SIG-M5 treated with dmso at 0.1 percent for 504 hours (cell line): ENCODE measurements around the gene ALS2CL.
A peak's percentile ranks its signal among the peaks of the same experiment; 100 is the strongest.
"Not testable (repeated sequence)": the region's sequence is repeated elsewhere in the genome, so short reads cannot be mapped to it uniquely, and the experiment has no call there.

ENCODE experiments used
- DNase-seq: peaks from one replicate; lab custom pipeline; 2025; ENCODE audit not compliant: unreplicated experiment; lab: John Stamatoyannopoulos, UW

ALS2CL gene

DNA sequence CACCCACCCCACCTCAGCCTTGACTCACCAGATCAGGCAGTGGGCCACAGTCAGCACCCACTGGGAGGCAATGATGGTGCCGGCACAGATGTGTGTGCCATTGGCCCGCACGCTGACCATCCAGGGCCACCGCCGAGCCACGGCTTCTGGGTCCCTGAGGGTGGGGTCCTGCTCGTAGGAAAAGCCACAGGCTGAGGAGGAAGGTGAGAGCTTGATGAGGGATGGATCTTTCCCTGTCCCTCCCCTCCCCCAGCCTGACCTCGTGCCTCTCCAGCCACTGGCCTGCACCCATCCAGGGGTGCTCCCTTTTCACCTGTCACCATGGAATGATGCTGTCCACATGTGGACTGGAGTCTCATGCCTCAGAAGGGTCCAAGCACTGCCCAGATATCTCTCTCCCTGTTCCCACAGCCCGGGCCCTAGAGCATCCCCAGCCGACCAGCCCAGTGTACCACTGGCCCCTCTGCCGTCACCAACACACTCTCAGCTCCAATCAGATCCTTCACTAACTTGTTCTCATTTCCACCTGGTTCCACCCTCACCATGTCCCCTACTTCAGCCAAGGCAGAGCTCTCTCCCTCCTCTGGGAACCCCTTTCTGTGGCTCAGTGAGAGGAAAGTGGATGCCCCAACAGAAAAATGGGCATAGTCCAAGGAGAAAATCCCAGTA, 22.2 kb upstream of the ALS2CL start:
- no peak for DNase-seq

DNA sequence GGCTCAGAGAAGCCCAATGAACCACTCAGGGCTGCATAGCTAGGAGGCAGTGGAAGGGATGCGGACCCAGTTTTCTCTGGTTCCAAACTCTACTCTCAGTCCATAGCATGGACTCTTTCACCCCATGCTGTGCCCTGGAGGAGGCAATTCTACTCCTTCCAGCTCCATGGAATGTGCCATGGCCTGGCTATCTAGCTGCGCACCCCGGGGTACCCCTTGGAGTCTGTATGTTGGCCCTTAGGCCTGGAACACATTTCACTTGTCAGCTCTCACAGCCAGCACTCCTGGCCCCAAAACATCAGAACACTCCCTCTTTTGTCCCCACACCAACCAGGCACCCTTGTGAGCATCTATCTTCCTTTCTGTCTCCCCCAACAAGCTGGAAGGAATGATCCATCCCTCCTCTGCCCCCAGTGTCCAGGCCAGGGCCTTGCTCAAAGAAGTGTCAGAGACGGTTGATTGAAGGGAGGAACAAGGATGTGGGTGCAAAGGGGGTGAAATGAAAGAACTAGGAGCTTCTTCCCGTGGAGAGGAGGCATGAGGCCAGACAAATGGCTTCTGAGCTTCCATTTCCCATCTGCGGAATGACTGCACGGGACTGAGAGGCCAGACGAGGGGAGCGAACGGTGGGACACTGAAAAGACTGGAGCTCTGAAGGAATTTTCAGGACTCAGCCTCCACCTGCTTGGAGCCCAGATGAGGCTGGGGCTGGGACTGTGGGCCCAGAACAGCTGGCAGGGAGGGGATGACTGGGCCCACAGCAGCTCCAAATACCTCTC, 21.4 kb upstream of the ALS2CL start:
- DNase-seq = no peak

DNA sequence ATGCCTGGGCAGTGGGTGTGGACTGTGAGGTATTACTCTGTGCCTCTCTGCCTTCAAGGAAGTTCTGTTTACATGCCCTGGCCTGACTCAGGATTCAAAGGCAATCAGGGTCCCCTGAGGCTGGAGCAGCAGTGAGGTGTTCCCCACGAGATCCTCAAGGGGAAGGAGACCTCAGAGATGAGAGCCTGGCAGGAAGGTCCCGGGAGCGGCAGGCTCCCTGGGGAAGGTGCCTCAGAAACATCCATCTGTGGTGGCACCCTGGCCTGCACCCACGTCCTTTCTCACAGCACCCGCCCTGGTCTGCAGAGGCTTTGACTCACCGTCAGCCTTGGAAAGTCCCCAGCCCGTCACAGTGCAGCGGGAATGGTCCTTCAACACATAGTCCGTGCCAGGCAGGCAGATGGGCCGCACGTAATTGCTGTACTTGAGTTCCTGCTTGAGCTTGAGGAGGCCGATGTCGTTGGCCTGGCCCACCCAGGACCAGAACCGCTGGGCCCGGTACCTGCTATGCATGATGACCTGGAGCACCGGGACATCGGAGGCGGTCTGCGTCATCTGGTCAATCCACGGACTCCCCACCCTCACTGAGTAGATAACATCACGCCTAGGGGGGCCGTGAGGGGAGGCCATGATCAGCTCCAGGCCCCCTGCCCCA, 20.5 kb upstream of the ALS2CL start:
- DNase-seq = no peak

DNA sequence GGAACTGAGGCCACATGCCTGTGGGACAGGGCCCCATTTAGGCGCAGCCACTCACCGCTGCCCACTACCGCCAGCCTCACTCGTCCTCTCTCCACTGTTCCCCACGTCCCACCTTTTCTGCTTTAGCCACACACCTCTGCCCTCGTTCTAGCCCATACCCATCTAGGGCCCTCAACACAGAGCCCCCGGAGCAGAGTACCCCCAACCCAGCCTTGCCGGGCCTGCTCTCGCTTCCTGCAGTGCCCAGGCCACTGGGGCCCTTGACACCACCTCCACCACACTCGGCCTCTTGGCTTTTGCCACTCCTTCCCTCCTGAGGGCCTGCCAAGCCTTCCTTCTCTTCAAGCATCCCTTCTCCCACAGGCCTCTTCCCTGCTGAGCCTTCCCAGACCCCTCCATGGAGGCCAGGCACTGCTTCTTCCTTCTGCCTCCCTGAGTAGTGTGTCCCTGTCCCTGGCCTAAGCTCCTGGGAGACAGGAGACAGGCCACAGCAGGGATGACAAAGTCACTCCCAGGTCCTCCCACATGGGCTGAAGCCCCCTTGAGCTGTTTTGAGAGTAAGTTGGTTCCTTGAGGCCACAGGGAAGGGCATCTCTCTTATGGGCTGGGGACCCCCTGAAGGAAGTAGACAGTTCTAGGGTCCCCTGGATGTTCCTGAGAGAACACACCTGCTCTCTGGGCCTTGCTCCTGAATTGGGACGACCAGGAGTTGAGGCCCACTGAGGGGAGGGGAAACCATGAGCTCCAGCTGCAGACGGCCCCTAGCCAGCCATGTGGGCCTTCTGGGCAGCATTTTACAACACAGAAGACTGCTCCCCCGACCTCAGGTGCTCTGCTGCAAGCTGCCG, 19.8 kb upstream of the ALS2CL start:
- DNase-seq = no peak

DNA sequence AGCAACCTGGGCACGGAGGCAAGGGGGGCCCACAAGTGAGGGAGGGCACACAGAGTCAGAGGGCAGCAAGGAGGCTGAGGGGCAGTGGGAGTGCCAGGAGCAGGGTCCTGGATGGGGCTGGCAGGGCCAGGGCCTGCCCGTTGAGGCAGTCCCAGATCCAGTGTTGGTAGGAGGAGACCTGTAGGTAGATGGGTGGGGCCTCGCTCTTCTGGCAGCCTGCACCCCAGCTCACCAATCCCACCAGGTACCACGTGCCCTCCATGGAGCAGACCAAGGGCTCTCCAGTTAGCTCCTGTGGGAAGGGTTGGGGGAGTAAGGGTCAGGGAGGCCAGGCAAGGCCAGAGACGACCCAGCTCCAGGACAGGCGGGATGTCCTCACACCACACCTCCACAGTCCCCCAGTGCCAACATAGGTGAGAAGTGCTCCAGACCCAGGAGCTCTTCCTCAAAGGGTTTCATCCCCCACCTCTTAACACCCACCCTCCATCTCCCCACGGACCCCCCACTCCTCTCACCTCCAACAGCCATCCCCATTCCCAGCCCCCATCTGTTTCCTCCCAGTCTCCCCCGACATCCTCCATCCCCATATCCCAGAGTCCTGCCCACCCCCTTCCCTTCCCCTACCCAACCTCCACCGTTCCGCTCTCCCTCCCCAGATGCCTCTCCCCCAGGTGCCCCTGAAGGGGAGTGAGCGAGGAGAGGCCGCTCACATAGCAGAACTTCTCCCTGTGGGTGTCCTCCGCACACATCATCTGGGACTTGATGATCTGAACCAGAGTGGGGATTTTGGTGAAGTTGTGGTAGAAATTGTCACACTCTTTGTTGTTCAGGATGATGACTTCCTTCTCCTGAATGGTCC, 18.9 kb upstream of the ALS2CL start:
- DNase-seq = no peak

DNA sequence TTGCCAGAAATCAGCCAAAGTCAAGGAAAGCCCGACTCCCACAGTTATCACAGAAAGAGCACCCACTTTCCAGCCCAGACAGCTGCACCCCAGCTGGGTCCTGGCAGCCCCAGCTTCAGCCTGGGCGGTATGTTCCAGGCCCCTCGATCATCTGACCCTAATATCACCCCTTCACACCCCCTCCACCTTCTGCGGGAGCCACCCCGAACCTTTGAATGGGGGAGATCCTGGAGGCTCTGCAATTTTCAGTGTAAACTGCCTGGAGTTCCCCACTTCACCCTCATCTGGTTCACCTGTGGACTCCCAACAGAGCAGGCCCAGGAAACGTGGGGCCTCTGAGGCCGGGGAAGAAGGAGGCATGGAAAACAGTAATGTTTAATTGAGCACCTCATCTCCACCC, 18.3 kb upstream of the ALS2CL start:
- DNase-seq = no peak

DNA sequence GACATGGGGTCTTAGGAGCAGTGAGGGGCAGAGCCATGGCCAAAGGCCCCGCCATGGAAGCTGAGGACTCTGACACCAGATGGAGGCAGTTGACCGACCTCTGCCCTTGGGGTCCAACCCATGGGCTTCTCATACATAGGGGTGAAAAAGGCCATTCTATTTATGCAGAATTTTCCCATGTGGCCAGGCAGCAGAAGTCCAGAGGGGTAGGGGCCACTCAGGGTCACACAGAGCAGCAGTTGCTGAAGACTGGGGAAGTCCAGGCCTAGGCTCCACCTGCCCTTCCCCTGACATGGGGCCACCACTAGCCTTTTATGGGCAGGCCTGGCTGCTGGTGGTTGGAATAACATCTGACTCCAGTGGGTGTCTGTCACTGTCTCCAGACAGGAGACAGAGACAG, 17.8 kb upstream of the ALS2CL start:
- DNase-seq = no peak

DNA sequence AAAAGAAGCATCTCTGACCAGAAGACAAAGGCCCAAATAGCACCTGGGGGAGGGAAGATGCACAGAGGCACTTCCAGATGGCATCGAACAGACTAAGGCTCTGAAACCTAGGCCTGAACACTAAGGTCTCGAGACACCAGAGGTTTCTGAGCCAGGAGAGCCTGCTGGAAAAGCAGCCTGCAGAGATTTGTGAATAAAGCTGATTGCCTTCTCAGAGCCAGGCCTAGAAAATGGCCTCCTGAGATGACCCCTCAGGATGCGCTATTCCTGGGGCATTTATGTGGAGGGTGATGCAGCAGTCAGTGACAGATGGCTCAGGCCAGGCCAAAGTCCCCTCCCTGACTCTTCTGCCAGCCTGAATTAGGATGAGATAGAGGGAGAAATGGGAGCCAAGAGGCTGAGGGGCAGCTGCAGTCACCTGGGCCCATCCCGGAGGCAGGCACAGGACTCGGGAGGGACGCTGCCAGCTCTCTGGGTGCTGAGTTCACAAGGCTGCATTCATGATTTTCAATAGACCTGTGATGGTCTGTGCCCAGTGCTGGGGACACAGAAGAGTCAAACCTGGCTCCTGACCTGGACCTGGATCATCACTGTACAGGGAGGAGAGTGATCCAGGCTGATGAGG, 17.3 kb upstream of the ALS2CL start:
- no peak for DNase-seq

DNA sequence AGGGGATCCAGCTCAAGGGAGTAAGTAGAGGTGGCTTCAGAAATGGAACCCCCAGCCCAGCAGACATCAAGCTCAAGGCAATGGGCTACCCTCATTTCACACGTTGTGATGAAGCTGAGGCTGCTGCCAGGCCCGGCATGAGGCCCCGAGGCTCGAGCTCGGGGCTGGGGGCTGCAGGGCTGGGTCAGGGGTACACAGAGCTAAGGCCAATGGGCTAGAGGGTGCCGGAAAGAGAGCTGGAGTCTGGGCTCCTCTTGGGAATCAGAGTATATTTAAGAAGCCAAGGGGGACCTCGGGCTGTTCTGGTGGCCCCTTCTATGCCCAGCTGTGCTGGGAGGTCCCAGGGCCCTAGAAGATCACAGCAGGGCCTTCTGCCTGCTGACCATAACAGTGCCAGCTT, 16.8 kb upstream of the ALS2CL start:
- no peak for DNase-seq

DNA sequence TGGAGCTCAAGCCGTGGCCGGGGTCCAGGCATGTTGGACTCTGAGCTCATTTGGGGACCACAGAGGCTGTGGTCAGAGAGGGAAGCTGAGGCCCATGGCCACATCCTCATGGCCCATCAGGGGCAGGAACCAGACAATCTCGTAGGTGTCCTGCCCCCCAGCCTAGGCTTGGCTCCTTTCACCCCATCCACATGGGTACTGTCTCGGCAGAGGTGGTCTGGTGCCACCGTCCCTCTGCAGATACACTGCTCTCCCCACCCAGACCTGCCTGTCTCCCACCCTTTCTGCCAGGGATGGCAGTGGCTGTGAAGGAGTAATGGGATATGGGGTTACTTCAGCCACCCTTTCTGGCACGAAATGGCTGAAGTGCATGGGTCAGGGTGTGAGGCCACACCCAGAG, 16.2 kb upstream of the ALS2CL start:
- DNase-seq = no peak

DNA sequence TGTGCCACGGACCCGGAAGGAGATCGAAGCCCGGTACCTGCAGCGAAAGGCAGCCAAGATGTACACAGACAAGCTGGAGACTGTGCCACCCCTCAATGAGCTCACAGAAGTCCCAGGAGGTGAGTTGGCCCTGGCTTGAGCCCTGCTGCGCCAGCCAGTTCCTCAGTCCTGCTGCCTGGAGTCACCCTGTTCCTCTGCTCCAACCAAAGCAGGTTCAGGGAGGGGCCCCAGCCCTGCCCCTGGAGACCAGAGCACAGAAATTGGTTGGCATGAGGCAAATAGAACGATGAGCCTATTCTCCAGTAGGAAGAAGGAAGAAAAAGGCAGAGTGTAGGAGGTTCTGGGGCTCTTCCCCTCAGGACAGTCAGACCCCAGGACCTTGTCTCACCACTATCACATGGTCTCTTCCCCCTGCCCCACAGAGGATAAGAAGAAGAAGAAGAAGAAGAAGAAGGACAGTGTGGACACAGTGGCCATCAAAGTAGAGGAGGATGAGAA, 15.7 kb upstream of the ALS2CL start:
- DNase-seq = no peak

DNA sequence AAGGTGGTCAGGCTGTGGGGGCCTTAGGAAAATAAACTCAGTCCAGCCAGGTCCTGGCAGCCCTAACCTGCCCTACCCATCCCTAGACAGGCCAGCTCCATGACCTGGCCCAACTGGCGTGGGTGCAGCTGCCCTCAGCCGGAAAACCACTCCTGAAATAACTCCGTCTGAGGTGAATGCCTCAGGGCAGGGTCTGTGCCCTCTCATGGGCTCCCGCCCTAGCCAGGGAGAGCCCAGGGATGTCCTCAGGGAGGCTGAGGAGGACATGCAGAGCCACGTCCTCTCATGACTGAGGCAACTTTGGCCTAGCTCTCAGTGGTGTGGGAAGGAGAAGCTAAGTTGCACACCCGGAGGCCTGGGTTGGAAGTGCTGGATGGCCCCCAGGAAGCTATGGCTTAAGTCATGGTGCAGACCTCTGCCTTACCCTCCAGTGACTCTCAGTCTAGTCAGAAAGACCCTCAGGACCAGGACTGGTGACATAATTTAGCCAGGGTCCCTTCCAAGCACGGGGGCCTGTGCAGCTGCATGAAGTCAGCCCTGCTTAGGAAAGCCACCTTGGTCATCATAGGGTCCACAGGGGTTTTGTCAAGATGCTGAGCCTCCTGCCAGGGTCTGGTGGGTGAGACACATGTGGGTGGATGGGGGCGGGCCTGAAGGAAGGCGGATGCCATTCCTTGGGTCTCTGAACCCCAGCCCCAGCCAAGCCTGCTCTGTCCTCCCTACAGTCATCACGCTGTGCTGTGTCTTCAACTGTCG, 15.1 kb upstream of the ALS2CL start:
- DNase-seq = no peak

DNA sequence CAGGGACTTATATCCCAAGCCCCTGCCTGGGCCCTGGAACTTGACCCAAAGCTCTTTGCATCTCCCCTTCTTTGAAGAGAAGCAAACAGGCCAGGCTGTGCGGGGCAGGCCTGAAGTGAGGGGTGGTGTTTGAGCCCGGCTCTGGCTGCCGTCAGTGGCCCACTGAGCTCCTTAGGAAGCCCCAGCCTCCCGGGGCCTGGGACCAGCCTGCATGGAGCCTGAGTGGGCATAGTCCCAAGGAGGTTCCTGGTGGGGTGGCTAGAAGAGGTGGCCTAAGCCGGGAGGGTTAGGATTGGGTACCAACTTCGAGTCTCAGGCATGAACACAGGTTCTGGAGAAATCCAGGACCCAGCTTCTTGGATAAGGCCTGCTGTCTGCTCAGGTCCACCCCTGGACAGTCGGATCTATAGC, 14.1 kb upstream of the ALS2CL start:
- no peak for DNase-seq

DNA sequence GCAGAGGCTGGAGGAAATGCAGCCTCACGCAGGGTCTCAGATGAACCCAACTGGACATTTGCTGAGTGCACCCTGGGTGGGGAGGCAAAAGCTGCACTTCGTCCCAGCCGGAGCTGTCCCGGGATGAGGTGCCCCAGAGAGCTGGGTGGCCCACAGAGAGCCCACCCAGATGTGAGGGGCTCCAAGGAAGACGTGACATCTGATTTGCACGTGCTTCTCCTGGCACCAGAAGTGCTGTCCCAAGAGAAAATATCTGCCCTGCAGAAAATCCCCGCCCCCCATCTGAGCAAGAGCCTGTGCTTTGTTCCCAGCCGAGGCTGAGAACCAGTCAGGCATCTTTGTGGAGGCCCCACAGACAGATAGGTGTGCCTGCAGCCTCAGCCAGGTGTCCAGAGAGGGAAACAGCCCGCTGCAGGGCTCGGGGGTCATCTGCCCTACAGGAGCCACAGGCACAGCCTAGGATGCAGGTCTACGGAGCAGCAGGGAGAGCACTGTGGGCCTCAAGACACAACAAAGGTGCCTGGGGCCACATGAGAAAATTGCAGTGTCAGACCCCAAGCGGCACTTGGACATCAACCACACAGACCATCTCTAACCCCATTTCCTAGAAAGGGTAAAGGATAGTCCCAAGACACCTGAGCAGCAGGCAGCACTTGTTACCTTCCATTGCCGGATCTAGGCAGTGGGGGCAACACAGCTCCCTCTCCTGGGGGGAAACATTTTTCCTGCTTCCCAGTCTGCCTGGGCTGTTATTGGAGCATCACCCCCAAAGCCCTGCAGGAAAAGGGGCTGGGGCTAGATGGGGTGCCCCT, 13.5 kb upstream of the ALS2CL start:
- no peak for DNase-seq

DNA sequence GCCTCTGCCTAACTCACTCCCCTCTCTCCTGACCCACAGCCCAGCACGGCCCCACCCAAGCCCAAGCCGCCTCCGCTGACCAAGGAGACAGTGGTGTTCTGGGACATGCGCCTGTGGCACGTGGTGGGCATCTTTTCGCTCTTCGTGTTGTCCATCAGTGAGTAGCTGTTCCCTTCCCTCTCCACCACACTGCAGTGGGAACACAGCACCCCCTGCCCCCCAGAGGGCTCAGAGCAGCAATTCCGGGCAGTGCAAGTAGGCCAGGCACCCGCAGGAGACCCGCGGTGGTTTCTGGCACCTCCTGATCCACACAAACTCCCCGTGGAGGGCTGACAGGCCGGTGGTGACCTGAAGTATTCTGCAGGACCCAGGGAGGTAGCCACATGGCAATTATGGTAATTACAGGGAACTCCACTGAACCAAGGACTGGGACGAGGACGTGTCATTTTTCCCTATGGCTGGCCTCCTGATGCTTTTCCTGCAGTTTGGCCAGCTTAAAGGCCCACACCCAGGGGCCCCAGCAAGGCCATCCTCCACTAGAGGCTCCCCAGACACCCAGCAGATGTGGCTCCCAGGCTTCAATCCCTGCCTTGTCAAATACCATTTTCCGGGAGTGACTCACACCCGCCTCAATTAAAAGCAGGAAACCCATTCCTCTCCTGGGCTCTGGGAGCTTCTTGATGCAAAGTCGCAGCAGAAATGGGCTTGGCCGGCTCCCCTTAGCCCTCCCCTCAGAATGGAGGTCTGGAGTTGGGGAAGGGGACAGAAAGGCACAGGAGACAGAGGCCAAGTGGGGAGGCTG, 12.5 kb upstream of the ALS2CL start:
- no peak for DNase-seq

DNA sequence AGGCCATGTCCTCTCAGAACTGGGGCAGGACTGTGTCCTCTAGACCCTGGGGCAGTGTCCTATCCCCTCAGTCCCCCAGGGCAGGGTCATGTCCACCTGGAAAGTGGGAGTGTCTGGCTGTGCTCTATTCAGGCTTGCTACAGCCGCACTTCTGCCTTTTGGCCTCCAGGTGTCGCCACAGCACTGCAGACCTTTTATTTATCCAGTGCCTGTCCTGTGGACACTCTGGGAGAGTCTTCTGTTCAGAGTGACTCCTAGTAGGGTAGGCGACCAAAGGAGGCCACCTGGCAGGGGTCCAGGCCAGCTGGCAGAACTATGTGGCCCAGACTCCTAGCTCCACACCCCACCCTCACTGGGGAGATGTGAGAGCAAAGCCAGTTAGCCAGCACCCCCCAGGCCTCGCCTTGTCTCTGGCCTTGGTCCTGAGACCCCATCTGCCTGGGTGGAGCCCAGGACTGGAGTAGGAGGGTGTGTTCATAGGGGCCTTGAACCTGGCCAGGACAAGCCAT, 11.6 kb upstream of the ALS2CL start:
- DNase-seq = peak; percentile 54

DNA sequence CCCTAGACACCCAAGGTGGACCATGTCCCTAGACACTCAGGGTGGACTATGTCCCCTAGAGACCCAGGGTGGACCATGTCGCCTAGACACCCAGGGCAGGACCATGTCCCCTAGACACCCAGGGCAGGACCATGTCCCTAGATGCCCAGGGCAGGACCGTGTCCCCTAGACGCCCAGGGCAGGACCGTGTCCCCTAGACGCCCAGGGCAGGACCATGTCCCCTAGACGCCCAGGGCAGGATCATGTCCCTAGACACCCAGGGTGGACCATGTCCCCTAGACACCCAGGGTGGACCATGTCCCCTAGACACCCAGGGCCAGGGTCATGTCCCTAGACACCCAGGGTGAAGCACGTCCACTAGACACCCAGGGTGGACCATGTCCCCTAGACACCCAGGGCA, 10.9 kb upstream of the ALS2CL start:
- not testable (repeated sequence) for DNase-seq
